ENCODE data around the gene AFMID.

- TF ChIP-seq CTCF (IDR thresholded peaks at IDR 0.05; ENCODE audit: extremely low read depth in 1 of 2, insufficient read depth in 1 of 2, low read depth in 1 of 2, low read length in 2 of 2) (no peak), POLR2AphosphoS5 (IDR thresholded peaks at IDR 0.05; ENCODE audit: insufficient read depth, low read depth, low read length) (no peak), MYC (IDR thresholded peaks at IDR 0.05; ENCODE audit: low read depth, low read length) (no peak), POLR2A (IDR thresholded peaks at IDR 0.05; ENCODE audit: low read depth, low read length) (no peak), EZH2 (IDR thresholded peaks at IDR 0.05; ENCODE audit: borderline replicate concordance, low read depth, low read length, severe bottlenecking) (no peak)
These were observed 55.0 kb downstream of the AFMID start for GRCh38 chr17:78242024-78242742.
